HFF-Myc (cell line): ENCODE results near the gene KCNAB1.
"Not testable (repeated sequence)": the region's sequence is repeated elsewhere in the genome, so short reads cannot be mapped to it uniquely, and the experiment has no call there.

Source experiments
- DNase-seq: peaks from one replicate; pipeline ENCODE4 v3.0.0-alpha.2; 2011; ENCODE audit warnings: low read depth; ENCODE audit errors: extremely low read depth
- H3K4me3 ChIP-seq: replicated peaks from 2 replicates; pipeline ENCODE4 v1.5.1; 2011; ENCODE audit warnings: low read depth, mild to moderate bottlenecking, control low read depth, low read length
- TF ChIP-seq, protein P1 (sequence below): IDR thresholded peaks from 2 replicates; pipeline ENCODE4 v1.5.1; 2012; ENCODE audit warnings: mild to moderate bottlenecking, low read depth, low read length, control low read depth; ENCODE audit errors: missing control alignments

KCNAB1 gene

DNA sequence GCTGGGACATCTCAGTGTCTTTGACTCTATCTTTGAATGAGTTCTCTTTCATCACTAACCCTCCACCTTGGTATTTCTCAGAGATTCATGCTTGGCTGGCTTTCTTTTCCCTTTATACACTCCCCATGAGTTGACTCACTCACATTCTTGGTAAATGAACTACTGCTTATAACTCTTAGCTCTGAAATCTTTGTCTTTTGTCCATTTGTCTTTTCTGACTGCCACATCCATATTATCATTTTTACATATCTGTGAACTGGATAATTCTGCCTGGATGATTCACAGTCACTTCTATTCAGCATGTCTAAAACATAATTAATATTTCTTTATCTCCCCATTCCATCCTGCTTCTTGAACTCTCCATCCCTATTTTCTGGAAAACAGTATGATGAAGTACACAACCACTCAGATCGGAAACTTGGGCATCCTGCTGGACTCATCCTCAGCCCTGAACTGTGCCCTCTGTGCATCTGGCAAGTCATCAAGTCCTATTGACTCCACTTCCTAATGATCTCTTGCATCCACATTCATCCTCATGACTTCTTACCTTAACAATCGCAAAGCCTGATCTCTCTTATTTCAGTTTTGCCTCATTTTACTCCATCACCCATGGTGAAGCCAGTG, 66.9 kb downstream of the KCNAB1 start:
- H3K4me3 ChIP-seq, result no peak overlapping the region
- TF ChIP-seq, protein P1, sequence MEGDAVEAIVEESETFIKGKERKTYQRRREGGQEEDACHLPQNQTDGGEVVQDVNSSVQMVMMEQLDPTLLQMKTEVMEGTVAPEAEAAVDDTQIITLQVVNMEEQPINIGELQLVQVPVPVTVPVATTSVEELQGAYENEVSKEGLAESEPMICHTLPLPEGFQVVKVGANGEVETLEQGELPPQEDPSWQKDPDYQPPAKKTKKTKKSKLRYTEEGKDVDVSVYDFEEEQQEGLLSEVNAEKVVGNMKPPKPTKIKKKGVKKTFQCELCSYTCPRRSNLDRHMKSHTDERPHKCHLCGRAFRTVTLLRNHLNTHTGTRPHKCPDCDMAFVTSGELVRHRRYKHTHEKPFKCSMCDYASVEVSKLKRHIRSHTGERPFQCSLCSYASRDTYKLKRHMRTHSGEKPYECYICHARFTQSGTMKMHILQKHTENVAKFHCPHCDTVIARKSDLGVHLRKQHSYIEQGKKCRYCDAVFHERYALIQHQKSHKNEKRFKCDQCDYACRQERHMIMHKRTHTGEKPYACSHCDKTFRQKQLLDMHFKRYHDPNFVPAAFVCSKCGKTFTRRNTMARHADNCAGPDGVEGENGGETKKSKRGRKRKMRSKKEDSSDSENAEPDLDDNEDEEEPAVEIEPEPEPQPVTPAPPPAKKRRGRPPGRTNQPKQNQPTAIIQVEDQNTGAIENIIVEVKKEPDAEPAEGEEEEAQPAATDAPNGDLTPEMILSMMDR, result no peak
- DNase-seq, result no peak

- TF ChIP-seq, protein P1, result no peak
- no peak overlapping the region for H3K4me3 ChIP-seq
- no peak for DNase-seq
These were observed 68.4 kb downstream of the KCNAB1 start for GRCh38 chr3:156188757-156189156.

- H3K4me3 ChIP-seq, result no peak overlapping the region
- TF ChIP-seq, protein P1, result no peak
- no peak for DNase-seq
These were observed 69.5 kb downstream of the KCNAB1 start for GRCh38 chr3:156189927-156190326.

DNA sequence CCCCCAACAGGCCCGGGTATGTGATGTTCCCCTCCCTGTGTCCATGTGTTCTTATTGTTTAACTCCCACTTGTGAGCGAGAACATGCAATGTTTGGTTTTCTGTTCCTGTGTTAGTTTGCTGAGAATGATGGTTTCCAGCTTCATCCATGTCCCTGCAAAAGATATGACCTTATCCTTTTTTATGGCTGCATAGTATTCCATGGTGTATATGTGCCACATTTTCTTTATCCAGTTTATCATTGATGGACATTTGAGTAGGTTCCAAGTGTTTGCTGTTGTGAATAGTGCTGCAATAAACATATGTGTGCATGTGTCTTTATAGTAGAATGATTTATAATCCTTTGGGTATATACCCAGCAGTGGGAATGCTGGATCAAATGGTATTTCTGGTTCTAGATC, 74.6 kb downstream of the KCNAB1 start:
- not testable (repeated sequence) for DNase-seq, H3K4me3 ChIP-seq

DNA sequence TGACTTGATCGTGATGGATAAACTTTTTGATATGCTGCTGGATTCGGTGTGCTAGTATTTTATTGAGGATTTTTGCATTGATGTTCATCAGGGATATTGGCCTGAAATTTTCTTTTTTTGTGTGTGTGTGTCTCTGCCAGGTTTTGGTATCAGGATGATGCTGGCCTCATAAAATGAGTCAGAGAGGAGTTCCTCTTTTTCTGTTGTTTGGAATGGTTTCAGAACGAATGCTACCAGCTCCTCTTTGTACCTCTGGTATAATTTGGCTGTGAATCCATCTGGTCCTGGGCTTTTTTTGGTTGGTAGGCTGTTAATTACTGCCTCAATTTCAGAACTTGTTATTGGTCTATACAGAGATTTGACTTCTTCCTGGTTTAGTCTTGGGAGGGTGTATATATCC, 76.8 kb downstream of the KCNAB1 start:
- not testable (repeated sequence) for DNase-seq

GRCh38 chr3:156201411-156202405, 81.3 kb downstream of the KCNAB1 start:
- H3K4me3 ChIP-seq, result no peak overlapping the region
- no peak for DNase-seq
- TF ChIP-seq, protein P1, result no peak

More for the DNA sequence above, 76.8 kb downstream of the KCNAB1 start:
- H3K4me3 ChIP-seq, result not testable (repeated sequence)

GRCh38 chr3:156206157-156206556, 85.8 kb downstream of the KCNAB1 start:
- TF ChIP-seq, protein P1, result no peak
- H3K4me3 ChIP-seq, result no peak overlapping the region
- no peak for DNase-seq
